ENCODE data around the gene PCDHGA6. TPM values are rescaled to one million over a fixed set of nuclear protein-coding genes. Genes with fewer than 3 reads are reported as not detected.

PCDHGA6 gene
- total RNA-seq, 1 experiment from 2014 or later: 0.07 TPM

DNA sequence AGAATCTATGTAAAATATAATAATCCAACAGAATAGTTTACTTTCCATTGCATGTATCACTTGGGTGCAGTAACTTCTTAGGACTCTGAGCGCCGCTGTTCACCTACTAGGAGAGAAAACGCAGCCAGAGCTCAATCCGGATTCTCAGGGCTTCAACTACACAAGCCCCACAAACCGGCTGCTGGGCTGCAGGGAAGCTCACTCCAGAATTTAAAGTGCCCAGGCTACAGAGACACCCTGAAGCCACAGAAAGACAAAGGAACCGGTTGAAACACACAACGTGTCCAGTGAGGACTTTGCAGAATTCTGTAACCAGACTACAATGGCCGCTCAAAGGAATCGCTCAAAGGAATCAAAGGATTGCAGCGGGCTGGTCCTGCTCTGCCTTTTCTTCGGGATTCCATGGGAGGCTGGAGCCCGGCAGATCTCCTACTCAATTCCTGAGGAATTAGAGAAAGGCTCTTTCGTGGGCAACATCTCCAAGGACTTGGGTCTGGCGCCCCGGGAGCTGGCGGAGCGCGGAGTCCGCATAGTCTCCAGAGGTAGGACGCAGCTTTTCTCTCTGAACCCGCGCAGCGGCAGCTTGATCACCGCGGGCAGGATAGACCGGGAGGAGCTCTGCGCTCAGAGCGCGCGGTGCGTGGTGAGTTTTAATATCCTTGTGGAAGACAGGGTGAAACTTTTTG, 39.3 kb downstream of the PCDHGA6 start, which contains the start of gene PCDHGA10:
TSS of gene PCDHGA10 (plus strand) at position 134 of the 686 bp plus-strand sequence. CDS start at position 323, 189 bp downstream.
- Histone ChIP-seq H3K36me3 (ENCODE audit: control insufficient read depth in 1 of 2, insufficient read depth in 2 of 2, low read length in 2 of 2) (no peaks in the 10 kb centered on the region), H3K9me3 (ENCODE audit: control insufficient read depth in 1 of 2, insufficient read depth in 1 of 2, low read depth in 1 of 2, low read length in 2 of 2) (no peaks in the 10 kb centered on the region; a peak in 1 of 4 replicates), H2AFZ (ENCODE audit: low read depth, low read length, poor library complexity, severe bottlenecking) (peak within 1 kb of the TSS; percentile 76), H3K27ac (ENCODE audit: low read depth, low read length) (peak within 1 kb of the TSS; percentile 44), H3K27me3 (ENCODE audit: insufficient read depth, low read length) (no peaks in the 10 kb centered on the region), H4K20me1 (ENCODE audit: insufficient read depth) (no peaks in the 10 kb centered on the region), H3K79me2 (ENCODE audit: insufficient read depth, low read length) (no peaks in the 10 kb centered on the region), H3K9ac (ENCODE audit: low read length) (peak within 1 kb of the TSS; percentile 60), H3K9me2 (ENCODE audit: insufficient read depth) (no peaks in the 10 kb centered on the region), H3K4me3 (replicated peaks in 1 of 2; ENCODE audit: low read depth in 1 of 2, low read length in 2 of 2) (peak within 1 kb of the TSS; percentile 46 to 61), H3K4me2 (ENCODE audit: low read length) (peak within 1 kb of the TSS; percentile 74), H3K4me1 (ENCODE audit: control insufficient read depth in 1 of 2, insufficient read depth in 2 of 2, low read length in 2 of 2) (peaks cover 2 to 5% of the 10 kb centered on the region in 2 experiments; a peak in 1 of 4 replicates)
- intact Hi-C loops (cut with micrococcal nuclease): loop anchor here (1.0 to 2.0 kb wide), 3 partner anchors 100 to 151 kb away; no protein-coding TSS in a partner anchor
- CTCF ChIA-PET: interaction anchor here (0.7 to 3.4 kb wide), 25 partner anchors 8 to 224 kb away, joined by 3 to 73 read pairs (median 5); partner anchors contain the start of genes PCDHB14, PCDHGA11, PCDHGA12 and PCDHGB2
- TSS peak; percentile 95 for BruUV-seq (replicated peaks)
- ATAC-seq: peak; percentile 89
- peak; percentile 71 for DNase-seq (ENCODE audit: low read depth, low spot score)
- RAD21 ChIA-PET (ENCODE audit: low non-redundant PET in 1 of 2, low total read pairs in 2 of 2, uncharacterized antibody in 2 of 2, unreplicated experiment in 2 of 2): interaction anchor here (1.1 to 2.1 kb wide), 6 partner anchors 108 to 151 kb away, joined by 5 to 17 read pairs (median 7); no protein-coding TSS in a partner anchor
- POLR2A ChIA-PET: interaction anchor here (1.0 to 2.0 kb wide), 5 partner anchors 93 to 151 kb away, joined by 3 to 9 read pairs (median 4); partner anchors contain the start of gene TAF7
- TF ChIP-seq POLR2AphosphoS5 (IDR thresholded peaks at IDR 0.05; ENCODE audit: low read depth, low read length) (peak; percentile 24; the same call in 1 of the 2 replicates), POLR2A (IDR thresholded peaks at IDR 0.05; ENCODE audit: borderline replicate concordance, extremely low read depth, insufficient read depth, insufficient read length) (no peak), RAD21 (IDR thresholded peaks at IDR 0.05; ENCODE audit: low read depth) (peak; percentile 94), YY1 (IDR thresholded peaks at IDR 0.05; ENCODE audit: extremely low read depth, insufficient replicate concordance, low read depth, low read length) (peak; percentile 69), EGR1 (IDR thresholded peaks at IDR 0.05; ENCODE audit: low read depth) (no peak), ZFX (IDR thresholded peaks at IDR 0.05) (no peak), EZH2 (IDR thresholded peaks at IDR 0.05) (no peak), ZNF274 (IDR thresholded peaks at IDR 0.05; ENCODE audit: low read depth, low read length) (no peak), EZH2phosphoT487 (IDR thresholded peaks at IDR 0.05; ENCODE audit: borderline replicate concordance) (no peak), TCF7L2 (IDR thresholded peaks at IDR 0.05; ENCODE audit: borderline replicate concordance, extremely low read depth, insufficient read depth, insufficient read length) (no peak), SIN3A (IDR thresholded peaks at IDR 0.05; ENCODE audit: low read depth) (no peak)
- TF ChIP-seq, protein P1, sequence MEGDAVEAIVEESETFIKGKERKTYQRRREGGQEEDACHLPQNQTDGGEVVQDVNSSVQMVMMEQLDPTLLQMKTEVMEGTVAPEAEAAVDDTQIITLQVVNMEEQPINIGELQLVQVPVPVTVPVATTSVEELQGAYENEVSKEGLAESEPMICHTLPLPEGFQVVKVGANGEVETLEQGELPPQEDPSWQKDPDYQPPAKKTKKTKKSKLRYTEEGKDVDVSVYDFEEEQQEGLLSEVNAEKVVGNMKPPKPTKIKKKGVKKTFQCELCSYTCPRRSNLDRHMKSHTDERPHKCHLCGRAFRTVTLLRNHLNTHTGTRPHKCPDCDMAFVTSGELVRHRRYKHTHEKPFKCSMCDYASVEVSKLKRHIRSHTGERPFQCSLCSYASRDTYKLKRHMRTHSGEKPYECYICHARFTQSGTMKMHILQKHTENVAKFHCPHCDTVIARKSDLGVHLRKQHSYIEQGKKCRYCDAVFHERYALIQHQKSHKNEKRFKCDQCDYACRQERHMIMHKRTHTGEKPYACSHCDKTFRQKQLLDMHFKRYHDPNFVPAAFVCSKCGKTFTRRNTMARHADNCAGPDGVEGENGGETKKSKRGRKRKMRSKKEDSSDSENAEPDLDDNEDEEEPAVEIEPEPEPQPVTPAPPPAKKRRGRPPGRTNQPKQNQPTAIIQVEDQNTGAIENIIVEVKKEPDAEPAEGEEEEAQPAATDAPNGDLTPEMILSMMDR (IDR thresholded peaks at IDR 0.05 in 2 of 3, conservative IDR thresholded peaks at IDR 0.05 in 1 of 3; ENCODE audit: borderline replicate concordance in 1 of 3, insufficient read depth in 1 of 3, low read depth in 2 of 3, low read length in 2 of 3): peak; percentile 84 to 96 (median 86)
- TF ChIP-seq, protein P2, sequence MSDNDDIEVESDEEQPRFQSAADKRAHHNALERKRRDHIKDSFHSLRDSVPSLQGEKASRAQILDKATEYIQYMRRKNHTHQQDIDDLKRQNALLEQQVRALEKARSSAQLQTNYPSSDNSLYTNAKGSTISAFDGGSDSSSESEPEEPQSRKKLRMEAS (IDR thresholded peaks at IDR 0.05): peak; percentile 10; the same call in 1 of the 2 replicates
